NCI-H2107 (cell line): ENCODE measurements around the gene UPK3B.
"Not testable (repeated sequence)": the region's sequence is repeated elsewhere in the genome, so short reads cannot be mapped to it uniquely, and the experiment has no call there.

Experiments
- DNase-seq: peaks from one replicate; lab custom pipeline; 2025; lab: John Stamatoyannopoulos, UW

Gene UPK3B

DNA sequence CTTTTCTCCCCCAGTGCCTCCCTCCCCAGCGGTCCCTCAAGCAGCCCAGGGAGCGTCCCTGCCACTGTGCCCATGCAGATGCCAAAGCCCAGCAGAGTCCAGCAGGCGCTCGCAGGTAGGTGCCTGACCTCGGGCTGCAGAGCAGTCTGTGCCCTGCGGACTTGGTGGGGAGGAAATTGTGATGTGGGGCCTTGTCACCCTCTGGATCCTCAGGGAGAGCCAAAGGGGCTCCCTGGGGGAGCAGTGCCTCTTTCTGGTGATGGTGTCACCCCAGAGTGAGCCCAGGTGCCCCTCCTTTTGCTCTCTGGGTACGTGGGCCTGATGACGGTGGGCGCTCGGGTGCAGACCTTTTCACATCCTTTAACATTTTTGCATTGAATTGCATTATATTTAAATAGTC, 18.2 kb upstream of the UPK3B start:
- DNase-seq, result not testable (repeated sequence)

DNA sequence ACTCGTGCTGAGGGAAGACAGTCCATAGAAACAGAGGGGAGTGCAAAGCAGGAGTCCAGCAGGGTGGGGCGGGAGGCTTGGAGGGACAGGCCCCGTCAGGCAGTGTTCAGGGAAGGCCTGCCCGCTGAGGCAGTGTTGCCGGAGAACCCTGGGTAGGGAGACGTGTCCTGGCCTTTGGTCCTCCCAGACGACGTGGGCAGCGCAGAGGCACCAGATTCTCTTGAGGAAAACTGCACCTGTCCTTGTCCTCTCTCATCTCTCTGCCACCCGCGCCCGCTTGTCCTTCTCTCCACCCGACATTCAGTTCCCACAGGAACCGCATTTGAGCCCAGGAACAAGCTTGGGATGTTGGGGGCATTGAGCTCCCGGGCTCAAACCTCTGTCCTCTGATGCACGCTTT, 14.6 kb upstream of the UPK3B start:
- DNase-seq, result not testable (repeated sequence)

DNA sequence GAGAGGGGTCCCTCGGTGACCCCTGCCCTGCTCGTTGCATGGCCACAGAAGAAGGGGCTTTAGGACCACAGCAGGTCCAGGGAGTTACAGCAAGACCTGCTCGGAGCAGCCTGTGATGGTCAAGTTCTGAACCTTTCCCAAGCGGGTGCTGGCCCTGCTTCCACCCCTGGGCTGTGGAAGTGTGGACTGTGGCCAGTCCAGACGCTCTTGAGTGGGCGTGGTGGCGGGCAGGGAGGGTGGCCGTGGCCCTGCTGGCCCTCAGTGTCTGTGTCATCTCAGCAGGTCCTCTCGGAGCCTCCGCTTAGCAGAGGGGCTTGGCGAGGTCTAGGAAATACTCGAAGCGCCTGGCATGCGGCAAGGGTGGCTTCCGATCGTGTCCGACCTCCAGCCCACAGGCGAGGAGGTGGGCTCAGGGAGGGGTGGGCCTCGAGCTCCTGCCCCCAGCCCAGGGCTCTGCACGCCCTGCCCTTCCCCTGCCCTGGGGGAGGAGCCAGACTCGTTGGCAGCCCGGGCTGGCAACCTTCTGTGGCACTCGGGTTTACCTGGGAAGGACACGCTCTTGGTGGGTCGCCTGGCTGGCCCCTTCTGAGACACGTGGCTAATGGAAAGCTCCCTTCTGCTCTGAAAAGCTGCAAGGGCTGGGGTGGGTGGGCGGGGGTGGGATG, 12.3 kb upstream of the UPK3B start:
- not testable (repeated sequence) for DNase-seq

DNA sequence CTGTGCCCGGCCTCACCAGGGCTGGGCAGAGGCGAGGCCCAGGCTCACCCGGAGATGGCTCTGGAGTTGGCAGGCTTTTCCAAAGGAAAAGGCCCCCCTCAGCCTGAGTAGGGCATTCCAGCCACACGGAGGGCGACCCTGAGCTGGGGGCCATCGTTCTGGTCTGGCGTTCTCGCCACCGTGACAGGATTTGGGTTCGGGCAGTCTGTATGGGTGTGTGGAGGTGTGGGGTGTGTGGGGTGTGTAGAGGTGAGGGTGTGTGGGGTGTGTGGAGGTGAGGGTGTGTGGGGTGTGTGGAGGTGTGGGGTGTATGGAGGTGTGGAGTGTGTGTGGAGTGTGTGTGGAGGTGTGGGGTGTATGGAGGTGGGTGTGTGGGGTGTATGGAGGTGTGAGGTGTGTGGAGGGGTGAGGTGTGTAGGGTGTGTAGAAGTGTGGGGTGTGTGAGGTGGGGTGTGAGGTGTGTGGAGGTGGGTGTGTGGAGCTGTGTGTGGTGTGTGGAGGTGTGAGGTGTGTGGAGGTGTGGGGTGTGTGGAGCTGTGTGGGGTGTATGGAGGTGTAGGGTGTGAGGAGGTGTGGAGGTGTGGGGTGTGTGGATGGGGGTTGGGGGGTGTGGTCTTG, 11.7 kb upstream of the UPK3B start:
- not testable (repeated sequence) for DNase-seq

DNA sequence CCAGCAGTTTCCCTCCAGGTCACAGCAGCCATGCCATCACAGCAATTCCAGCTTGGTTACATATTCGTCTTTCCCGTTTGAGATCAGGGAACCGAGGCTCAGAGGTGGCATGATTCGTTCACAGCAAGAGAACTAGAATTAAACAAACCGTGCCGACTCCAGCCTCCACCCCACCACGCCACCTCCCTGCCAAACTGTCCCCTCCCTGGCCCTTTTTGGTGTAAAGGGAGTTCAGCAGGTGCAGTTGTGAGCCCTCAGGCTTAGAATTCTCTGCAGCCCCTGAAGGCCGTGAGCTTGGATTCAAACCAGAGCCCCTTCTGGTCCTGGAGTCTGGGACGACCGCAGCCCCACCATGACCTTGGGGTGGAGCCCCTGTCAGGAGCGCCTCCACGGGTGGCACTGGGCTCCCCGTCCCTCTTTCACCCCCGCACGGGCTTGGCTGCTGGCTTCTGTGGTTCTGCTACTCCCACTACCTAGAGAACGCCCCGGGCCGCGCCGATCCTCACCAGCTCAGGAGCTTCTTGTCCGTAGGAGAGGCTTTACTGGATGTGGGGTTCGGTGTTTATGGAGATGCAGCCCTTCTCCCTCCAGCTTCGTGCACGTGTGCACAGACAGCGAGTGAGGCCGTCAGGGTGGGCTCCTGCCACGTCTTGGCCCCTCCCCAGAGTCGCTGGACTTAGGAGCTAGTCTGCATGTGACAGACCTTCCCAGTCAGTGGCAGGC, 11.0 kb upstream of the UPK3B start:
- not testable (repeated sequence) for DNase-seq

DNA sequence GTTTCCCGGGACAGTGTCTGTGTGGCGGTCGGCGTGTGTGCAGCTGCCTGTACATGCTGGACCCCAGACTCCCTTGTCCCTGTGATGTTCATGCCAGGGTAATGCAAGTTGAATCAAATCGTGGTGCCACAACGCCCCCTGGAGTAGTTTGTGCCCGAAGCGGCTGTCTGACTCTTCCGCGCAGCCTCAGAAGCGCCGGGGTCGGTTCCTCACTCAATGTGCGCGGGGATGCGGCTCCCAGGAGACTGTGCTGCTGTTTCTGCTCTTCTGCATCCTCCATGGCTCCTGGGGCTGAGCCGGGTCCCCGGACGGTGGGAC, 10.5 kb upstream of the UPK3B start:
- not testable (repeated sequence) for DNase-seq

DNA sequence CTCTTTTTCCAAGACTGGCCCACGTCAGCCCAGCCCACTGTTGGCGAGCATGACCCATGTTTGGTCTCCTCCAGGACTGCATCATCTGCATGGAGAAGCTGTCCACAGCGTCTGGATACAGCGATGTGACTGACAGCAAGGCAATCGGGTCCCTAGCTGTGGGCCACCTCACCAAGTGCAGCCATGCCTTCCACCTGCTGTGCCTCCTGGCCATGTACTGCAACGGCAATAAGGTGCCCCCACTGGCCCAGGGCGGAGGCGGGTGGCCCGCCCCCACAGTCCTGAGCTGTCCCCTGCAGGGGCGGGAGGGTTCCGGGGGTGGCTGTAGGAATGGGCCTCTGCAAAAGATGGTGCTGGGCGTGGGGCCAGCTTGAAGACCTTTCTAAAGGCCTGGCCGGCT, 8.1 kb upstream of the UPK3B start:
- not testable (repeated sequence) for DNase-seq

DNA sequence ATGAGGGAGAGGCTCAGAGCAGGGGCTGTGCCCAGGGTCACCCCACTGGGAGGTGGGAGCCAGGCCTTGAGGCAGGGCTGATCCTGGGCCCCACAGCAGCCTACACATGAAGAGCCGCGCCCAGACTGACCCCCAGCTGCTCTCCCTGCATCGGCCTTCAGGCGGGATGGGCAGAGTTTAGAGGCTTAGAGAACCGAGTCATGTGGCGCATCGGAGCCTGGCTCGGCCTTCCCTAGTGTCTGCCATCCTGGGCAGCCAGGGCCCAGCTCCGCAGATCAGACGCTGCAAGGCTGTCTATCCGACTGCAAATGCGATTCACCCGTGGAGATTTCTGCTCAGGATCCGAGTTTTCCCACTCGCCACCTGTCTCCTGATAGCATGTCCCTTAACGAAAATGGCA, 7.5 kb upstream of the UPK3B start:
- DNase-seq, result not testable (repeated sequence)

DNA sequence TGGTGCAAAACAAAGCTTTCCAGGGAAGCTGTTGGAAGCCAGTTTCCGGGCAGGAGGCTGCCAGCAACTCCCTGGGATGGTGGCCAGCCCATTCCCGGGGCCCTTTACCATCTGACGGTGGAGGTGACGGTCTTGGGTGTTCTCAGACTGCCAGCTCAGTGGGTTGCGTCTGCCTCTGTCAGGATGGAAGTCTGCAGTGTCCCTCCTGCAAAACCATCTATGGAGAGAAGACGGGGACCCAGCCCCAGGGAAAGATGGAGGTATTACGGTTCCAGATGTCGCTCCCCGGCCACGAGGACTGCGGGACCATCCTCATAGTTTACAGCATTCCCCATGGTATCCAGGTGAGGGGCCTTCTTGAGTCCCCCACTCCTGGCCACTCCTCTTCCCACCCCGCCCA, 7.1 kb upstream of the UPK3B start:
- DNase-seq, result not testable (repeated sequence)

DNA sequence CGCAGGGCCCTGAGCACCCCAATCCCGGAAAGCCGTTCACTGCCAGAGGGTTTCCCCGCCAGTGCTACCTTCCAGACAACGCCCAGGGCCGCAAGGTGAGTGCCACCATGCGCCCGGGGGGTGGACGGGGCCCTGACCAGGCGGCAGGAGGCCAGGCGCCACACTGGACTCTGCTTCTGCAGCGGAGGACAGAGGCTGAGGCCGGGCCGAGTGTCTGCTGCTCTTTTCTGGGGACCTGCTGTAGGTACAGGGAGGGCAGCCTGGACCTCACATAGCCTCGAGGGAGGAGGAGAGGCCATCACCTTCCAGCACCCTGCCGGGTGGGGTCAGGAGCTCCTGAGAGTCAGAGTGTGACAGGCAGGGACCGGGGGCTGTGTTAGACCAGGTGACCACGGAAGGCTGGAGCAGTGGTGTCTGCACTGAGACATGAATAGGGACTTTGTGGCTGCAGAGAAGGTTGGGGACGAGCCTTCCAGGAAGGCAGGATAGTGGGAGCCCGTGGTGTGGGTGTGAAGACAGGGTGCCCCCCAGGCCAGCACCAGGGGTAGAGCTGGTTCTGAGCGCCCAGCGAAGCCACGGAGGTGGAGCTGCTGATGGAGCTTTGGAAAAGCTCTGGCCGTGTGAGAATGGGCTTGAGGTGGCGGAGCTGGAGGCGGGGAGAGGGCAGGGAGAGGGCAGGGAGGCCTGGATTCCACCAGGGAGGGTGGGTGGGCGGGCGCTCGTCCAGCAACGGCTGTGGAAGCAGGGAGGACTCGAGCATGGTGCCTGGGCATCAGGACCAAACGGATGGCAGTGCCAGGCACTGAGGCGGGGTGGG, 5.8 kb upstream of the UPK3B start:
- not testable (repeated sequence) for DNase-seq

DNA sequence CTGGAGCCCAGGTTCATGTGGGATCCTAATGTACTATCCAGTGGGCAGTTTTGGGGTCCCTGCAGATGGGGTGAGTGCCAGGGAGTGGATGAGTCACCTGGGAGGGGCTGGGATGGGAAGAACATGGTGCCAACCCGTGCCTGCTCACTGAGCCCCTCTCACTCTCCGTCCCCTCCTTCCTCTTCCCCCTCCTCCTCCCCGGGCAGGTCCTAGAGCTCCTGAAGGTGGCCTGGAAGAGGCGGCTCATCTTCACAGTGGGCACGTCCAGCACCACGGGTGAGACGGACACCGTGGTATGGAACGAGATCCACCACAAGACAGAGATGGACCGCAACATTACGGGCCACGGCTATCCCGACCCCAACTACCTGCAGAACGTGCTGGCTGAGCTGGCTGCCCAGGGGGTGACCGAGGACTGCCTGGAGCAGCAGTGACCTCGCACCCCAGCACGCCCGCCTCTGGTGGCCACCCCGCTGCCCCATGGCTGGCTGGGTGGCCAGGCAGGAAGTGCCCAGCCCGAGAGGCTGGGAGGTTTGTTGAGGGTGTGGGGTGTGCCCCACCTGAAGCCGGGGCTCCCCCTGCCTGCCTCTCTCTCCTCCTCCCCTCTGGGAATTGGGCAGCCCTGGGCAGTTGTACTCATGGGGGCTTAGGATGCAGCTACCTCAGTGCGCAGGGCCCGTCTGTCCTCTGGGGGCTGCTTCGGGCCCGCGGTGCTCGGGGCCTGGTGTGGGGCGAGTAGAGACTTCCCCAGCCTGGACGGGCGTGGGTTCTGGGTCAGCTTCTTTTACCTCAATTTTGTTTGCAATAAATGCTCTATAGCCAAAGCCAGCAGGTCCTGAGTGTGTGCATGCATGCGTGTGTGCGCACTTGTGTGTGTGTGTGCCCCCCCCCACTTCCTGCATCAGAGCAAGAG, 4.9 kb upstream of the UPK3B start:
- DNase-seq, result no peak

DNA sequence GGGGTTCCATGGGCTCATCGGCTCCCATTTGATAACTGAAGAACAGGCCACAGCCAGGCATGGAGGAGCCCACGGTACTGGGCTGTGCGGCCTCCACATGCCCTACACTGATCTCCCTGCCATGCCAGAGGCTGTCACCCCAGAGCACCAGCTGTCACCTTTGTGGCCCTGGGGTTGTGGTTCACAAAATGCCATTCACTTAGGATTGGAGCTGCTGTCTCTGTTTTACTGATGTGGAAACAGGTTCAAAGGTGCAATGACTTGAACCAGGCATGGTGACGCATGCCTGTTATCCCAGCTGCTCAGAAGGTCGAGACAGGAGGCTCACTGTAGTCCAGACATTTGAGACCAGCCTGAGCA, 4.3 kb upstream of the UPK3B start:
- DNase-seq, result no peak

DNA sequence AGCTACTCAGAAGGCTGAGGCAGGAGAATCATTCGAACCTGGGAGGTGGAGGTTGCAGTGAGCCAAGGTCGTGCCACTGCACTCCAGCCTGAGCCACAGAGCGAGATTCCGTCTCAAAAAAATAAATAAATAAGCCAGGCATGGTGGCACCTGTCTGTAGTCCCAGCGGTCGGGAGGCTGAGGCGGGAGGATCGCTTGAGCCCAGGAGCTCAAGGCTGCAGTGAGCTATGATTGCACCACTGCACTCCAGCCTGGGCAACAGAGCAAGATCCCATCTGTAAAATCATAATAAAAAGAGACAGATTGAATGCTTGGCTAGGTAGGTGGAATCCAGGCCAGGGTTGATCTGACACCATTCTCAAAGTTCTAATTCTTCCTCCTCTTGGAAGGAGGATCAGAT, 3.7 kb upstream of the UPK3B start:
- DNase-seq, result not testable (repeated sequence)

DNA sequence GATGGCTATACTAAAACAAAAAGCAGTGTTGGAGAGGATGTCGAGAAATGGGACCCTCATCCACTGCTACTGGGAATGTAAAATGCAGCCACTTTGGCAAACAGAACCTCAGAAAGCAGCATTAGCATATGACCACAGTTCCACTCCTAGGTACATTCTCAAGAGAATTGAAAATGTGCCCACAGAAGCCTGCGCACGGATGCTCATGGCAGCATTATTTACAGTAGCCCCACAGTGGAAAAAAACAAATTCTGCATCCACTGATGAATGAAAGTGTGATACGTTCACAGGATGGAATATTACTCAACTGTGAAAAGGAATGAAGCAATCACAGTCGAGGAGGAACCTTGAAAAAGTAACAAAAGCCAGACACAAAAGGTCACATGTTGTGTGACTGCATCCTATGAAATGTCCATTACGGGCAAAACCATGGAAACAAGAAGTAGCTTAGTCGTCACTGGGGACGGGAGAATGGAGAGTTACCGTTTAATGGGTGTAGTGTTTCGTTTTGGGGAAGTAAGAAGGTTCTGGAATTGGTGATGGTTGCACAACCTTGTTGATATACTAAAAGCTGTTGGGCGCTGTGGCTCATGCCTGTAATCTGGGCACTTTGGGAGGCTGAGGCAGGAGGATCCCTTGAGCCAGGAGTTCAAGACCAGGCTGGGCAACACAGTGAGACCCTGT, 2.5 kb upstream of the UPK3B start:
- no peak for DNase-seq

DNA sequence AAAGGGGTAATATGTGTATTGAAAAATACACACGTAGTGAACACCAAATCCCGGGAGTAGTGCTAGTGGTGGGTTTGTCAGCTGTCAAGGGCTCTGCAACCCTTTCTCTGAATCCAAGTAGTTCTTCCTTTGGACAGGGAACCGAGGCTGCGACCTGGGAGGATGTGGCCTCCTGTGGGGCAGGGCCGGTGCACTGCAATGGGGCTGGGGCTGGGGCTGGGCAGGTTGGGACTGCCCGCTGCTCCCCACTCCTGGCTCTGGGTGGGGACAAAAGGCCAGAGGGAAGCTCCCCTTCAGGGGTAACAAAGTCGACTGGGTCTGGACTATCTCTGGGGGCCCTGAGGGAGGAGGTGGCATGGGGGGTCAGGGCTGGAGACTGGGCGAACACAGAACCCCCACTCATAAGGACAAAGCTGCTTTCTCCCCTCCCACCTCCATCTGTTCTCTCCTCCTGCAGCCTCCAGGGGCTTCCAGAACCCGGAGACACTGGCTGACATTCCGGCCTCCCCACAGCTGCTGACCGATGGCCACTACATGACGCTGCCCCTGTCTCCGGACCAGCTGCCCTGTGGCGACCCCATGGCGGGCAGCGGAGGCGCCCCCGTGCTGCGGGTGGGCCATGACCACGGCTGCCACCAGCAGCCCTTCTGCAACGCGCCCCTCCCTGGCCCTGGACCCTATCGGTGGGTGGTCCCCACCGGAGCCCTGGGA, 1.0 kb downstream of the UPK3B start:
- DNase-seq, result not testable (repeated sequence)

DNA sequence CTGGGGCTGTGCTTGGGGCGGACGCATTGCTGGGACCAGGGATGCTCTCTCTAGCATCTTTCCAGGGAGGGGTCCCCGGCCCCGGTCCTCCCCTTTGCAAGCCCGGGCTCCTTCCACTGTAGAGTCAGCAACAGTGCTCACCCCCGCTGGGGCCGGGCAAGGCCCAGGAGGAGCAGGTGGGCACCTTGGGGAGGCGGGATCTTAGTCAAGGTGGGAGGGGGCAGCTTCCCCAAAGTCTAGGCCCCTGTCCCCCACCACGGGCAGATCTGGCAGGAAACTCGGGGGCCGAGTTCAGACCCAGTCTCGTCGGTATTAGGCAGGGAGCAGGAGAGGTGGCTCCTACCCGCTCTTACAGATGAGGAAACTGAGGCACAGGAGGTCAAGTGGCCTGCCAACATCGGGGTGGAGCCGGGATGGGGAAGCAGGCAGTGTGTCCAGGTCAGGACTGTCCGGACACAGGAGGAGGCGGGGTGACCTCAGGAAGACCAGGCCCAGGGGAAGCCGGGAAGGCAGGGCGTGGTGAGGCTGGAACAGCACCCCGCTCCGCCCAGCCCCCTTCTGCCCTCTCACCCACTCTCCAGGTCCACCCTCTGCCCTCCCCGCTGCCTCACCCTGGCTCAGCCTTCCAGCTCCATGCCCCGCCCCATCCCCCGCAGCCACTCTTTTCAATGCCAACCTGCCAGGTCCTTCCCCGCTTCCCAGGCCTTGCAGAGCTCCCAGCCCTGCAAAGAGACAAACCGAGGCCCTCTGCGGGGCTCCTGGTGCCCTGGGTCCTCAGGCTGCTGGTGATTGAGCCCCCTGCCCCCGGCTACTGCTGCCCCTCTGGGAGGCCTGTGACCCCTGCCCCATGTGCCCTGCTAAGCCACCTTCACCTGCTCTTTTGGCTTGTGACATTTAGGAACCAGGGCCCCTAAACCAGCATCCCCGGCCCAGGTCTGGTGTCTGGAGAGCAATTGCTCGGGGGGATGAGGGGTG, 1.8 kb downstream of the UPK3B start:
- not testable (repeated sequence) for DNase-seq

DNA sequence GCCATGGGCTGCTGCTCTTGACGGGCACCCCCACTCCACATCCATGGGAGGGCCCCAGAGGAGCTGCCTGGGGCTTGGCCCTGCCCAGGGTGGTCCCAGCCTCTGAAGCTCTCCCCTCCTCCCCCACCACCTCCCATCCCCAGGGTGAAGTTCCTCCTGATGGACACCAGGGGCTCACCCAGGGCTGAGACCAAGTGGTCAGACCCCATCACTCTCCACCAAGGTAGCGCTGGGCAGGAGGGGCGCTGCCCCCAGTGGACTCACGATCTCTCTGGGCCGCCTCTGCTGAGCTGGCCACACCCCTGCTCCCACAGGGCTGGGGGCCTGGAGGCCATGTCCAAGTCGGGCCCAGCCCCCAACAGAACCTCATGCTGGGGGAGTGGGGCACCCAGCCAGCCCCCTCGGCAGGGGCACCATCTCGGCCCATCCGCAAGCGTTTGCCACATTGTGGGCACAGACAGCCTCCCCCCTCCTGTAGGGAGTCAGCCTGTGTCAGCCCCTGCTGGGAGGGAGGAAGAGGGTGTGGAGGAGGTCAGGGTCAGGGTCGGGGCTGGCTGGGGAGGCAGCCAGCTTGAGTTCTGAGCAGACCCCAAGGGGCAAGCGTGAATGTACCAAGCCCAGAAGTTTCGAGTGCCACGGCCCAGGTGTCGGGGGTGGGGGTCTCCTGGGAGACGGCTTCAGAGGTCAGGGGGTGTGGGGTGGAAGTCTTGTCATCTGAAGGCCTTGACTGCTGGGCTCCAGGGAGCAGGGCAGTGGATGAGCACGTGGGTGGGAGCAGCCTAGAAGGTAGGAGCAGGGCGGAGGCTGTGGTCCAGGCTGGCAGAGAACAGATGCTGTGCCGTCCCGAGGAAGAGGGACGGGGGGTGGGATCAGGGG, 2.8 kb downstream of the UPK3B start:
- DNase-seq, result no peak
